ENCODE results near the gene PCSK5. TPM values are rescaled to one million over a fixed set of nuclear protein-coding genes. Genes with fewer than 3 reads are reported as not detected.

Gene PCSK5
- total and polyA plus RNA-seq, 4 donors: 0.58 to 3.6 (median 0.82) TPM

DNA sequence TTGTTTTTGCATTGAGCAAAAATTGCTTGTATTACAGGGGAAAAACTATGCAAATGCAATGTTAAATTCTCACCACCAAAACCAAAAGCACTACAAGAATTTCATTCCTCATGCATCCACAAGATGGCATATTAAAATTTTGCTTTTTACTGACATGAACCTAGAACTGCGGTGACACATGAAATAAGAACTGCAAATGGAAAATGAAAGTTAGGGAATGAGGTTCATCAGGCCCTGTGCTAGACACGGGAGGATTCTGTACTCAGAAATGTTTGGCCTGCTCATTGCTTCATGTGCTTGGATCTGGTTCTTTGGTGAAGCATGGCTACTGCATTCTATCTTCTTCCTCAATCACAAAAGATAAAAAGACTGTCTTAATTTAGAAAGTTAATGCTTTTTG, 512.9 kb downstream of the PCSK5 start:
- Histone ChIP-seq H3K9ac (ENCODE audit: low read depth in 1 of 2, low read length in 2 of 2) (peak overlapping the region in 1 of 2 donors; percentile 3), H3K9me3 (ENCODE audit: control insufficient read depth in 4 of 4, low read length in 3 of 4) (no peaks in the 10 kb centered on the region), H3K27me3 (ENCODE audit: control insufficient read depth in 4 of 4, insufficient read depth in 4 of 4, low read length in 3 of 4) (no peaks in the 10 kb centered on the region), H3K36me3 (ENCODE audit: control insufficient read depth in 4 of 4, insufficient read depth in 3 of 4, low read depth in 1 of 4, low read length in 3 of 4) (no peaks in the 10 kb centered on the region), H3K27ac (ENCODE audit: low read depth in 1 of 2, low read length in 2 of 2) (peak overlapping the region; percentile 20 to 47), H3K4me1 (ENCODE audit: control insufficient read depth in 4 of 4, insufficient read depth in 4 of 4, low read length in 3 of 4) (peaks cover 4 to 27% (median 14%) of the 10 kb centered on the region in 4 donors), H3K4me3 (ENCODE audit: low read depth in 1 of 3, low read length in 3 of 3) (no peak overlapping the region)
- TF ChIP-seq, protein P1, sequence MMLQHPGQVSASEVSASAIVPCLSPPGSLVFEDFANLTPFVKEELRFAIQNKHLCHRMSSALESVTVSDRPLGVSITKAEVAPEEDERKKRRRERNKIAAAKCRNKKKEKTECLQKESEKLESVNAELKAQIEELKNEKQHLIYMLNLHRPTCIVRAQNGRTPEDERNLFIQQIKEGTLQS (IDR thresholded peaks at IDR 0.05): peak; percentile 68
- TF ChIP-seq REST (IDR thresholded peaks at IDR 0.05): no peak
- TF ChIP-seq HNF4A (conservative IDR thresholded peaks at IDR 0.05): peak; percentile 58 to 69
- no peak for TF ChIP-seq HNF4G (IDR thresholded peaks at IDR 0.05)
- no peak for TF ChIP-seq GABPA (IDR thresholded peaks at IDR 0.05 in 1 of 2, conservative IDR thresholded peaks at IDR 0.05 in 1 of 2)
- TF ChIP-seq TAF1 (conservative IDR thresholded peaks at IDR 0.05): no peak
- no peak for TF ChIP-seq FOXA2 (IDR thresholded peaks at IDR 0.05)
- TF ChIP-seq JUND (IDR thresholded peaks at IDR 0.05): peak; percentile 36 to 52
- no peak for TF ChIP-seq FOXA1 (IDR thresholded peaks at IDR 0.05)
- peak; percentile 73 for TF ChIP-seq CTCF (IDR thresholded peaks at IDR 0.05; ENCODE audit: low read depth, low read length, missing input control)
- peak in 1 of 2 donors; percentile 13 for TF ChIP-seq EGR1 (IDR thresholded peaks at IDR 0.05; ENCODE audit: low read depth in 2 of 2)
- peak; percentile 27 for TF ChIP-seq NR2F2 (IDR thresholded peaks at IDR 0.05)
- peak; percentile 86 for TF ChIP-seq YY1 (IDR thresholded peaks at IDR 0.05)
- peak; percentile 79 for TF ChIP-seq SP1 (IDR thresholded peaks at IDR 0.05)
- TF ChIP-seq, protein P2, sequence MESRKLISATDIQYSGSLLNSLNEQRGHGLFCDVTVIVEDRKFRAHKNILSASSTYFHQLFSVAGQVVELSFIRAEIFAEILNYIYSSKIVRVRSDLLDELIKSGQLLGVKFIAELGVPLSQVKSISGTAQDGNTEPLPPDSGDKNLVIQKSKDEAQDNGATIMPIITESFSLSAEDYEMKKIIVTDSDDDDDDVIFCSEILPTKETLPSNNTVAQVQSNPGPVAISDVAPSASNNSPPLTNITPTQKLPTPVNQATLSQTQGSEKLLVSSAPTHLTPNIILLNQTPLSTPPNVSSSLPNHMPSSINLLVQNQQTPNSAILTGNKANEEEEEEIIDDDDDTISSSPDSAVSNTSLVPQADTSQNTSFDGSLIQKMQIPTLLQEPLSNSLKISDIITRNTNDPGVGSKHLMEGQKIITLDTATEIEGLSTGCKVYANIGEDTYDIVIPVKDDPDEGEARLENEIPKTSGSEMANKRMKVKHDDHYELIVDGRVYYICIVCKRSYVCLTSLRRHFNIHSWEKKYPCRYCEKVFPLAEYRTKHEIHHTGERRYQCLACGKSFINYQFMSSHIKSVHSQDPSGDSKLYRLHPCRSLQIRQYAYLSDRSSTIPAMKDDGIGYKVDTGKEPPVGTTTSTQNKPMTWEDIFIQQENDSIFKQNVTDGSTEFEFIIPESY (IDR thresholded peaks at IDR 0.05): no peak
- peak; percentile 59 to 60 for TF ChIP-seq RXRA (IDR thresholded peaks at IDR 0.05)
- peak; percentile 84 to 86 for TF ChIP-seq RAD21 (IDR thresholded peaks at IDR 0.05)
- TF ChIP-seq MAX (IDR thresholded peaks at IDR 0.05): peak; percentile 73
- 0% methylated on average over 2 of the region's 2 CpGs for WGBS
- no peak for DNase-seq (ENCODE audit: low spot score)
